ENCODE data around the gene SMYD3. TPM values are rescaled to one million over a fixed set of nuclear protein-coding genes. Genes with fewer than 3 reads are reported as not detected.
A peak's percentile ranks its signal among the peaks of the same experiment; 100 is the strongest.

SMYD3 gene
- total and polyA plus RNA-seq, 9 of the 15 experiments (the other 6 are each of a cell fraction or from before 2014, with no cell fraction given) = 128 to 440 (median 197) TPM

DNA sequence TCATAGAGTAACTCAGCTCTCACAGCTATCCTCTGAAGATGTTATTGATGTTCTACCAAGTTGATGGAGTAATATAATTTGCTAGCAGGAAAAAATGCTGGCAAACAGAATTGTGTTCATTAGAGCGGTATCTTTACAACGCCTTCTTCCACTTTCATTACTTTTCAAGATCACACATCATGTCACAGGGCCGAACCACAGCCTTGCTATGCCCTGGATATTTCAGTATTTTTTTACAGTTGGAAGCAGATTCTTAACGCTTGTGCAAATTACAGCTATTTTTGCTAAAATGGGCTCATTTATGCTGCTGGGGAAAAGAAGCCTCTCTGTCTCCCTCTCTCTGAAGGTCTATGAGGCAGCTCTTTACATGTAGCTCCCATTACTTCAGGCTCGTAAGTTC, 720.1 kb downstream of the SMYD3 start (continued):
- no peak for TF ChIP-seq SMARCE1 (IDR thresholded peaks at IDR 0.05)
- no peak for TF ChIP-seq MCM7 (IDR thresholded peaks at IDR 0.05)

GRCh38 chr1:245779797-245780755, 727.0 kb downstream of the SMYD3 start:
- in situ Hi-C loops (cut with MboI) = no loop called here
- Histone ChIP-seq H2AFZ (ENCODE audit: low read depth, low read length) (no peak overlapping the region), H3K27me3 (ENCODE audit: control insufficient read depth in 2 of 2, insufficient read depth in 2 of 2, low read length in 2 of 2) (no peaks in the 10 kb centered on the region), H4K20me1 (replicated peaks; ENCODE audit: control insufficient read depth, insufficient read depth, low read length) (no peaks in the 10 kb centered on the region), H3K4me1 (replicated peaks in 1 of 2; ENCODE audit: control insufficient read depth in 2 of 2, insufficient read depth in 2 of 2, low read length in 2 of 2) (0 out of 5 replicates have a peak, but pooled peaks cover 0 to under 1% of the 10 kb centered on the region in 2 experiments), H3K36me3 (ENCODE audit: control insufficient read depth, insufficient read depth, low read length) (peaks cover 17% of the 10 kb centered on the region), H3K9ac (ENCODE audit: insufficient read depth in 1 of 2, low read depth in 2 of 2, low read length in 2 of 2) (no peak overlapping the region), H3K9me1 (ENCODE audit: control insufficient read depth, insufficient read depth, low read length) (no peaks in the 10 kb centered on the region), H3K9me3 (replicated peaks; ENCODE audit: control insufficient read depth, insufficient read depth, low read depth, low read length) (no peaks in the 10 kb centered on the region), H3K27ac (ENCODE audit: extremely low read depth, low read depth, low read length) (no peak overlapping the region), H3K4me2 (ENCODE audit: insufficient read depth, low read length) (no peak overlapping the region), H3K4me3 (no peak overlapping the region), H3K79me2 (ENCODE audit: control insufficient read depth, insufficient read depth, low read length) (peaks cover 3% of the 10 kb centered on the region; the same call in 2 of the 3 replicates)
- ChIA-PET POLR2A (interaction anchor here (1.0 kb wide), 1 partner anchor 11 kb away, joined by 3 read pairs; no protein-coding TSS in a partner anchor), CTCF (ENCODE audit: low intra/inter-chr PET ratio) (no interaction called here)
- TF ChIP-seq ZNF146 (CRISPR knock-in tag; IDR thresholded peaks at IDR 0.05; ENCODE audit: unreplicated experiment) (peak; percentile 92), NCOA4 (IDR thresholded peaks at IDR 0.05; ENCODE audit: partially characterized antibody) (no peak), RBM25 (IDR thresholded peaks at IDR 0.05; ENCODE audit: low read depth, low read length, severe bottlenecking) (peak; percentile 71), CTCF (IDR thresholded peaks at IDR 0.05 in 2 of 3, conservative IDR thresholded peaks at IDR 0.05 in 1 of 3; ENCODE audit: insufficient read depth in 2 of 3, low read depth in 1 of 3, low read length in 3 of 3) (peak in 1 of 3 experiments; percentile 33; a peak in 1 of 6 replicates)
- no peak for FAIRE-seq
- BruUV-seq (replicated peaks) = no TSS peak
- peak; percentile 47; the same call in 2 of the 3 replicates for ATAC-seq
- WGBS (ENCODE audit: insufficient coverage, low coverage, missing lambda C conversion rate) = 92% methylated on average over 9 of the region's 9 CpGs
- intact Hi-C loops (cut with micrococcal nuclease) = no loop called here
- DNase-seq (ENCODE audit: extremely low read depth in 1 of 4, low spot score in 3 of 4) = peak in 2 of 4 experiments; percentile 51 to 52

Measured in K562 (cell line).